Upper lobe of right lung (tissue), 1 donor: ENCODE measurements around the gene ZNRF2. TPM values are rescaled to one million over a fixed set of nuclear protein-coding genes. Genes with fewer than 3 reads are reported as not detected.

ENCODE experiments used
- ATAC-seq: fragments of 200-7000 bp; cut with Tn5 transposase; one replicate; pipeline ENCODE4 v1.9.1; 2020; ENCODE audit warnings: mild to moderate bottlenecking, moderate library complexity
- DNase-seq: peaks from one replicate; pipeline ENCODE4 v3.0.0-alpha.2; 2020
- H3K27ac ChIP-seq: fragments of 200-600 bp; one replicate; pipeline ENCODE4 v1.8.0; 2022
- H3K27me3 ChIP-seq: fragments of 200-600 bp; one replicate; pipeline ENCODE4 v1.8.0; 2022; ENCODE audit warnings: mild to moderate bottlenecking
- H3K36me3 ChIP-seq: fragments of 200-600 bp; one replicate; pipeline ENCODE4 v1.8.0; 2022
- H3K4me1 ChIP-seq: fragments of 200-600 bp; one replicate; pipeline ENCODE4 v1.8.0; 2022
- H3K4me3 ChIP-seq: fragments of 200-600 bp; one replicate; pipeline ENCODE4 v1.8.0; 2022; ENCODE audit warnings: mild to moderate bottlenecking
- H3K9me3 ChIP-seq: fragments of 200-600 bp; one replicate; pipeline ENCODE4 v1.8.0; 2022
- intact Hi-C: fragments of 100-400 bp; cut with DNase I; formaldehyde crosslinking; loops from one replicate; pipeline ENCODE4 v1.11.0; 2022
- total RNA-seq: library from RNA; stranded (reverse); fragmentation: NEBNext Ultra II Directional; extraction: Animal tissue kit (Norgen Biotek cat#: 25700); gene quantifications from one replicate; pipeline ENCODE4 v1.2.1, GENCODE V29; 2021
- TF ChIP-seq, protein P1 (sequence below): fragments of 200-600 bp; IDR thresholded peaks from one replicate; pipeline ENCODE4 v1.8.0; 2022; ENCODE audit warnings: antibody characterized with exemption
- donor health status: DM: no; HTN: yes; CAD: no; lungs with severe emphysema.

ZNRF2 gene
- total RNA-seq, 1 donor from 2014 or later = 24.6 TPM

DNA sequence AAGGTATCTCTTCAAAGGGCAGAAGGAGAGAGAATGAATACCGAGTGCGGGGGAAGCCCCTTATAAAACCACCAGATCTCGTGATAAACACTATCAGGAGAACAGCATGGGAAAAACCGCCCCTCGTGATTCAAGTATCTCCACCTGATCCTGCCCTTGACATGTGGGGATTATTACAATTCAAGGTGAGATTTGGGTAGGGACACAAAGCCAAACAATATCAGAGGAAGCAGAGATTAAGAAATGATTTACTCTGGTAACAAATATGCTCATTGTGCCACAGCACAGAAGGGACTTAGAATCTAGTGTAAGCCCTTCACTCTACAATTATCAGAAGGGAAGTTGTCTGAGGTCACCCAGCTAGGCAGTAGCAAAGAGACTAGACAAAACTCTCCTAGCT is 40.1 kb upstream of the ZNRF2 start:
- no peaks in the 10 kb centered on the region for H3K9me3 ChIP-seq
- H3K36me3 ChIP-seq = no peaks in the 10 kb centered on the region
- intact Hi-C loops = no loop called here
- no peak overlapping the region for H3K27ac ChIP-seq
- H3K4me3 ChIP-seq = no peak overlapping the region
- H3K27me3 ChIP-seq = no peaks in the 10 kb centered on the region
- no peak for ATAC-seq
- TF ChIP-seq, protein P1, sequence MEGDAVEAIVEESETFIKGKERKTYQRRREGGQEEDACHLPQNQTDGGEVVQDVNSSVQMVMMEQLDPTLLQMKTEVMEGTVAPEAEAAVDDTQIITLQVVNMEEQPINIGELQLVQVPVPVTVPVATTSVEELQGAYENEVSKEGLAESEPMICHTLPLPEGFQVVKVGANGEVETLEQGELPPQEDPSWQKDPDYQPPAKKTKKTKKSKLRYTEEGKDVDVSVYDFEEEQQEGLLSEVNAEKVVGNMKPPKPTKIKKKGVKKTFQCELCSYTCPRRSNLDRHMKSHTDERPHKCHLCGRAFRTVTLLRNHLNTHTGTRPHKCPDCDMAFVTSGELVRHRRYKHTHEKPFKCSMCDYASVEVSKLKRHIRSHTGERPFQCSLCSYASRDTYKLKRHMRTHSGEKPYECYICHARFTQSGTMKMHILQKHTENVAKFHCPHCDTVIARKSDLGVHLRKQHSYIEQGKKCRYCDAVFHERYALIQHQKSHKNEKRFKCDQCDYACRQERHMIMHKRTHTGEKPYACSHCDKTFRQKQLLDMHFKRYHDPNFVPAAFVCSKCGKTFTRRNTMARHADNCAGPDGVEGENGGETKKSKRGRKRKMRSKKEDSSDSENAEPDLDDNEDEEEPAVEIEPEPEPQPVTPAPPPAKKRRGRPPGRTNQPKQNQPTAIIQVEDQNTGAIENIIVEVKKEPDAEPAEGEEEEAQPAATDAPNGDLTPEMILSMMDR = no peak
- peaks cover 11% of the 10 kb centered on the region for H3K4me1 ChIP-seq
- no peak for DNase-seq

GRCh38 chr7:30245913-30246312 is 38.5 kb upstream of the ZNRF2 start:
- H3K4me3 ChIP-seq = no peak overlapping the region
- H3K36me3 ChIP-seq = no peaks in the 10 kb centered on the region
- H3K27me3 ChIP-seq = no peaks in the 10 kb centered on the region
- H3K9me3 ChIP-seq = no peaks in the 10 kb centered on the region
- no peak overlapping the region for H3K27ac ChIP-seq
- TF ChIP-seq, protein P1 = no peak
- DNase-seq (no peak), ATAC-seq (no peak)
- intact Hi-C loops = no loop called here
- no peaks in the 10 kb centered on the region for H3K4me1 ChIP-seq

GRCh38 chr7:30246392-30246791 is 38.0 kb upstream of the ZNRF2 start:
- H3K9me3 ChIP-seq = no peaks in the 10 kb centered on the region
- TF ChIP-seq, protein P1 = no peak
- H3K4me1 ChIP-seq = no peaks in the 10 kb centered on the region
- H3K27me3 ChIP-seq = no peaks in the 10 kb centered on the region
- no peak overlapping the region for H3K4me3 ChIP-seq
- no peaks in the 10 kb centered on the region for H3K36me3 ChIP-seq
- DNase-seq (no peak), ATAC-seq (no peak)
- intact Hi-C loops = no loop called here
- no peak overlapping the region for H3K27ac ChIP-seq

DNA sequence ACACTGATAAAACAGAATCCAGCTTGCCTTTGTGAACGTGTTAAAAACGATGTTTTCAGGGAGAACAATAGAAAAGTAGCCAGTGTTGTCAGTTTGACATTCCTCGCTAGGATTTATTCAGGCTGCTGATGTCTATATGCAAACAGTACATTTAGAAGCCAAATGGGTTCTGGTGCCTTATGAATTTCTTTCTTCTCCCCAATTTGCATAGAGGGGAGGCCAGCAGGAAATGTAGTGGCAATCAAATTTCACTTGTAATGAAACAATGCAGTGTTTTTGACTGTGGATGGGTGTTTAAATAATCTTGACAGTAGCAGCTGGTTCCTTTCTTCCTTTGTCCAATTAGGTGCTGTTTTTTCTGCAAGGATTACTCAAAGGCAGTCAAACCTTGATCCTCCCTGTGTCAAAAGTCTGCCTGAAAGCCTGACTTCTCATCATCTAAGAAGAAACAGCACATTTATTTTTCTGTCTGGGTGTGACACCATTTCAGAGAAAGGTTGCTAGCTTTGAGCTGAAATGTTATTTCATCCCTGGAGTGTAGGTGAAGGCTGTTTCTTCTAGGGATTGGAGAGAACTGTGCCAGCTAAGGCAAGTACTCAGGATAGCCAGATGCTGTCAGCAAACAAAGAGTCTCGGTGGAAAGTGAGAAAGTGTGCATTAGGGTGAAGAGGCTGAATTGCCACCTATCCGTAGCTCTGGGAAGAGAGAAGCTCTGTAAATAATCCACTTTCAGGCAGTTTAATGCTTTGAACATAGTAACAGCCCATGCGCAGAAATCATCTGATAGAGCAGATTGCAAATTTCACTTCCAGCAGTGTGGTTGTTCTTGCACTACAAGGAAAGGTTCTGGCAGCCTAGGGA is 36.6 kb upstream of the ZNRF2 start:
- Histone ChIP-seq H3K9me3 (no peaks in the 10 kb centered on the region), H3K27me3 (no peaks in the 10 kb centered on the region), H3K4me1 (peaks cover under 1% of the 10 kb centered on the region), H3K36me3 (no peaks in the 10 kb centered on the region), H3K27ac (no peak overlapping the region), H3K4me3 (no peak overlapping the region)
- intact Hi-C loops = no loop called here
- DNase-seq (no peak), ATAC-seq (no peak)
- TF ChIP-seq, protein P1 = no peak

DNA sequence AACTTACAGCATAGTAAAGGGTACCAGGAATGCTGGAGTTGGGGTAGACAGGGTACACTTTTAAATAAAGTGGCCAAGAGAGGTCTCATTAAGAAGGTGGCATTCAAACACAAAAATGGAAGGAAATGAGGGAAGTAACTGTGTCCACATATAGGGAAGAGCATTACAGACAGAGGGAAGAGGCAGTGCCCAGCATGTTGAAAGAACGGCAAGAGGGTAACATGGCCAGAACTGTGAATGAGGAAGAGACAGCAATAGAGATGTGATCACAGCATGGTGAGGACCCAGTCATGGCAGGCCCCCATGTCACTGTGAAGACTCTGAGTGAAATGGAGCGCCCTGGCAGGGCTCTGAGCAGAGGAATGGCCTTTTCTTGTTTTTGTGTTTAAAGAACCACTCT is 35.1 kb upstream of the ZNRF2 start:
- intact Hi-C loops = no loop called here
- TF ChIP-seq, protein P1 = no peak
- Histone ChIP-seq H3K36me3 (no peaks in the 10 kb centered on the region), H3K4me1 (peaks cover 13% of the 10 kb centered on the region), H3K27ac (no peak overlapping the region), H3K27me3 (no peaks in the 10 kb centered on the region), H3K9me3 (no peaks in the 10 kb centered on the region), H3K4me3 (no peak overlapping the region)
- peak; percentile 76 for ATAC-seq
- no peak for DNase-seq
